ENCODE data around the gene RAD9B. TPM values are rescaled to one million over a fixed set of nuclear protein-coding genes. Genes with fewer than 3 reads are reported as not detected.

RAD9B gene
- total and polyA plus RNA-seq, 9 of the 15 experiments (the other 6 are each of a cell fraction or from before 2014, with no cell fraction given), result 0.05 to 0.83 (median 0.32) TPM

DNA sequence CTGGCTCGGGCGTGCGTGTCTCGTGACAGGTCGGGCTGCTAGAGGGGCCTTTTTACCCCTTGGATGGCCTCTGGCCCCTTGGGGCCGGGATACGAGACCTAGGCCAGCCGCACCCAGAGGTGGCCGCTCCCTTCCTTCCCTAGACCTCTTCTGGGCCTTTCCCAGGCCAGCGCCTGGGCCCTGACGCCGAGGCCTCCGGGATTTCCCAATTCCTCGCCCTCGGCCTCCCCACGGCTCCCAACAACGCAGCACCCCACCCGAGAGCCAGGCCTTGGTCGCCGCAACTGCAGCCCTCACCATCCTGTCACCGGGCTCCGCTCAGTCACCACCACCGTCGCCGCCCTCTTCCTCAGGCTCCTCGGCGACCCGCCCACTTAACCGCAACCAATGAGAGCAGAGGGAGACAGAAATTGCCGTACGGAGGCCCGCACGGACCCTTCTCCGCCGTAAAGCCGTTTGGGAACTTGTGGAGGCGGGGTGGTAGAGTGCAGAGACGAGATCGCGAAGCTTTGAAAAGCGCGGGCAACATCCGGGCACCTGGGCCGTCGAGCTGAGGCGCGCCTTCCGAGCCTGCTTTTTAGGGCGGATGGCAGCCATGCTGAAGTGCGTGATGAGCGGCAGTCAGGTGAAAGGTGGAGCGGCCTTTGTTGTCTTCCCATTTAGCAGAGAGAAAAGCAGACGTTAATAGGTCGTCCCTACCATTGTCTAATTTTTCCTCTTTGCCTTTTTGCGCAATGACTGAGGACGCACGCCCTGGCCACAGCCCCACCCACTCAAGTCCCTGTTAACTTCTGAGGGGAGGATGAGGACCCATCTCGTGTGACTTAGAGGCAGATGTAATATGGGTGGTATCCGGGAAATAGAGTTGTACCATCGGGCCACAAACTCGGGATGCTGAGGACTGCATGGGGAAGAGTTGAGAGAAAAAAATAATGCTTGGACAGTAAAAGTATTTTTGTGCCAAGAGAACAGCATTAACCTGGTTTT, at the start of gene RAD9B, which contains the start of gene VPS29 (continued):
- no peak for TF ChIP-seq HNRNPH1 (optimal IDR thresholded peaks at IDR 0.05; ENCODE audit: low read depth, low read length)
- TF ChIP-seq NR2C1 (IDR thresholded peaks at IDR 0.05), result no peak
- TF ChIP-seq NR2C1 (tag; IDR thresholded peaks at IDR 0.05), result peak; percentile 89
- peak; percentile 91 for TF ChIP-seq ERF (CRISPR knock-in tag; IDR thresholded peaks at IDR 0.05)
- peak; percentile 56 for TF ChIP-seq GABPA (tag; conservative IDR thresholded peaks at IDR 0.05; ENCODE audit: low read depth)
- no peak for TF ChIP-seq DEAF1 (CRISPR knock-in tag; IDR thresholded peaks at IDR 0.05)
- no peak for TF ChIP-seq SAFB2 (IDR thresholded peaks at IDR 0.05; ENCODE audit: borderline replicate concordance, low read depth, low read length, severe bottlenecking)
- no peak for TF ChIP-seq CAMTA2 (CRISPR knock-in tag; conservative IDR thresholded peaks at IDR 0.05)
- TF ChIP-seq, protein P1, sequence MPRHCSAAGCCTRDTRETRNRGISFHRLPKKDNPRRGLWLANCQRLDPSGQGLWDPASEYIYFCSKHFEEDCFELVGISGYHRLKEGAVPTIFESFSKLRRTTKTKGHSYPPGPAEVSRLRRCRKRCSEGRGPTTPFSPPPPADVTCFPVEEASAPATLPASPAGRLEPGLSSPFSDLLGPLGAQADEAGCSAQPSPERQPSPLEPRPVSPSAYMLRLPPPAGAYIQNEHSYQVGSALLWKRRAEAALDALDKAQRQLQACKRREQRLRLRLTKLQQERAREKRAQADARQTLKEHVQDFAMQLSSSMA (CRISPR knock-in tag; IDR thresholded peaks at IDR 0.05), result no peak
- peak; percentile 98 for TF ChIP-seq HDAC8 (tag; IDR thresholded peaks at IDR 0.05)
- TF ChIP-seq, protein P2, sequence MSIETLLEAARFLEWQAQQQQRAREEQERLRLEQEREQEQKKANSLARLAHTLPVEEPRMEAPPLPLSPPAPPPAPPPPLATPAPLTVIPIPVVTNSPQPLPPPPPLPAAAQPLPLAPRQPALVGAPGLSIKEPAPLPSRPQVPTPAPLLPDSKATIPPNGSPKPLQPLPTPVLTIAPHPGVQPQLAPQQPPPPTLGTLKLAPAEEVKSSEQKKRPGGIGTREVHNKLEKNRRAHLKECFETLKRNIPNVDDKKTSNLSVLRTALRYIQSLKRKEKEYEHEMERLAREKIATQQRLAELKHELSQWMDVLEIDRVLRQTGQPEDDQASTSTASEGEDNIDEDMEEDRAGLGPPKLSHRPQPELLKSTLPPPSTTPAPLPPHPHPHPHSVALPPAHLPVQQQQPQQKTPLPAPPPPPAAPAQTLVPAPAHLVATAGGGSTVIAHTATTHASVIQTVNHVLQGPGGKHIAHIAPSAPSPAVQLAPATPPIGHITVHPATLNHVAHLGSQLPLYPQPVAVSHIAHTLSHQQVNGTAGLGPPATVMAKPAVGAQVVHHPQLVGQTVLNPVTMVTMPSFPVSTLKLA (conservative IDR thresholded peaks at IDR 0.05), result peak; percentile 44 to 76
- TF ChIP-seq FUS (optimal IDR thresholded peaks at IDR 0.05; ENCODE audit: low read depth, low read length), result no peak
- TF ChIP-seq BHLHE40 (IDR thresholded peaks at IDR 0.05; ENCODE audit: low read length), result peak; percentile 65
- TF ChIP-seq RBFOX2 (IDR thresholded peaks at IDR 0.05; ENCODE audit: low read depth, low read length), result peak; percentile 100
- TF ChIP-seq SNAPC5 (CRISPR knock-in tag; IDR thresholded peaks at IDR 0.05), result no peak
- TF ChIP-seq ZNF551 (CRISPR knock-in tag; IDR thresholded peaks at IDR 0.05), result no peak
- TF ChIP-seq FOXP1 (CRISPR knock-in tag; IDR thresholded peaks at IDR 0.05), result peak; percentile 99
- TF ChIP-seq E2F6 (IDR thresholded peaks at IDR 0.05; ENCODE audit: borderline replicate concordance in 1 of 2, extremely low read depth in 1 of 2, insufficient read depth in 1 of 2, insufficient read length in 1 of 2, low read depth in 1 of 2, low read length in 1 of 2, poor library complexity in 1 of 2, severe bottlenecking in 1 of 2), result peak; percentile 100
- TF ChIP-seq ZNF431 (CRISPR knock-in tag; IDR thresholded peaks at IDR 0.05), result peak; percentile 89
- TF ChIP-seq POLR3A (IDR thresholded peaks at IDR 0.05; ENCODE audit: borderline replicate concordance, extremely low read depth, insufficient read depth, insufficient read length), result no peak
- peak; percentile 99 for TF ChIP-seq CXXC5 (CRISPR knock-in tag; IDR thresholded peaks at IDR 0.05)

All from K562 (cell line).